Ascending aorta (tissue), 2 donors: ENCODE measurements around the gene ECT2L. TPM values are rescaled to one million over a fixed set of nuclear protein-coding genes. Genes with fewer than 3 reads are reported as not detected.

Experiments
- DNase-seq, 2 donors: peaks; one replicate each; pipeline ENCODE4 v3.0.0-alpha.2; 2019; ENCODE audit warnings: low spot score in 2 of 2
- H3K27ac ChIP-seq, 2 donors: fragments of 200-600 bp; sonication (generic); one replicate each; pipeline ENCODE4 v1.5.1; 2016 to 2017; ENCODE audit warnings: mild to moderate bottlenecking in 1 of 2
- H3K27me3 ChIP-seq: fragments of 200-600 bp; sonication (generic); one replicate; pipeline ENCODE4 v1.5.1; 2017
- H3K36me3 ChIP-seq, 2 donors: fragments of 200-600 bp; sonication (generic); one replicate each; pipeline ENCODE4 v1.5.1; 2016
- H3K4me1 ChIP-seq, 2 donors: fragments of 200-600 bp; sonication (generic); one replicate each; pipeline ENCODE4 v1.5.1; 2016 to 2017; ENCODE audit warnings: mild to moderate bottlenecking in 1 of 2
- H3K4me3 ChIP-seq, 2 donors: fragments of 200-600 bp; sonication (generic); one replicate each; pipeline ENCODE4 v1.5.1; 2016 to 2017; ENCODE audit warnings: mild to moderate bottlenecking in 1 of 2
- H3K9me3 ChIP-seq, 2 donors: fragments of 200-600 bp; sonication (generic); one replicate each; pipeline ENCODE4 v1.5.1; 2016
- intact Hi-C: fragments of 100-400 bp; cut with DNase I; formaldehyde crosslinking; loops from one replicate; pipeline ENCODE4 v1.15.1; 2023
- total RNA-seq: library from RNA; depleted of rRNA; stranded (reverse); fragments of >200 nt; gene quantifications from one replicate; pipeline ENCODE4 v1.1.0, GENCODE V29; 2016
- TF ChIP-seq, protein P1 (sequence below), 3 experiments: fragments of 200-600 bp in 2 of 3; fragments of 450-650 bp in 1 of 3; sonication (generic) in 2 of 3; IDR thresholded peaks; one replicate each; pipeline ENCODE4 v1.5.1; 2016 to 2019; ENCODE audit warnings: antibody characterized with exemption in 3 of 3, mild to moderate bottlenecking in 1 of 3, moderate library complexity in 1 of 3

The ECT2L gene
- total RNA-seq, 1 donor from 2014 or later = not detected

GRCh38 chr6:138885156-138885819, 89.4 kb downstream of the ECT2L start:
- Histone ChIP-seq H3K36me3 (no peaks in the 10 kb centered on the region), H3K27me3 (no peaks in the 10 kb centered on the region), H3K9me3 (no peaks in the 10 kb centered on the region), H3K27ac (no peak overlapping the region), H3K4me3 (no peak overlapping the region), H3K4me1 (no peaks in the 10 kb centered on the region)
- DNase-seq = no peak
- intact Hi-C loops = no loop called here
- TF ChIP-seq, protein P1, sequence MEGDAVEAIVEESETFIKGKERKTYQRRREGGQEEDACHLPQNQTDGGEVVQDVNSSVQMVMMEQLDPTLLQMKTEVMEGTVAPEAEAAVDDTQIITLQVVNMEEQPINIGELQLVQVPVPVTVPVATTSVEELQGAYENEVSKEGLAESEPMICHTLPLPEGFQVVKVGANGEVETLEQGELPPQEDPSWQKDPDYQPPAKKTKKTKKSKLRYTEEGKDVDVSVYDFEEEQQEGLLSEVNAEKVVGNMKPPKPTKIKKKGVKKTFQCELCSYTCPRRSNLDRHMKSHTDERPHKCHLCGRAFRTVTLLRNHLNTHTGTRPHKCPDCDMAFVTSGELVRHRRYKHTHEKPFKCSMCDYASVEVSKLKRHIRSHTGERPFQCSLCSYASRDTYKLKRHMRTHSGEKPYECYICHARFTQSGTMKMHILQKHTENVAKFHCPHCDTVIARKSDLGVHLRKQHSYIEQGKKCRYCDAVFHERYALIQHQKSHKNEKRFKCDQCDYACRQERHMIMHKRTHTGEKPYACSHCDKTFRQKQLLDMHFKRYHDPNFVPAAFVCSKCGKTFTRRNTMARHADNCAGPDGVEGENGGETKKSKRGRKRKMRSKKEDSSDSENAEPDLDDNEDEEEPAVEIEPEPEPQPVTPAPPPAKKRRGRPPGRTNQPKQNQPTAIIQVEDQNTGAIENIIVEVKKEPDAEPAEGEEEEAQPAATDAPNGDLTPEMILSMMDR (IDR thresholded peaks at IDR 0.05) = no peak

DNA sequence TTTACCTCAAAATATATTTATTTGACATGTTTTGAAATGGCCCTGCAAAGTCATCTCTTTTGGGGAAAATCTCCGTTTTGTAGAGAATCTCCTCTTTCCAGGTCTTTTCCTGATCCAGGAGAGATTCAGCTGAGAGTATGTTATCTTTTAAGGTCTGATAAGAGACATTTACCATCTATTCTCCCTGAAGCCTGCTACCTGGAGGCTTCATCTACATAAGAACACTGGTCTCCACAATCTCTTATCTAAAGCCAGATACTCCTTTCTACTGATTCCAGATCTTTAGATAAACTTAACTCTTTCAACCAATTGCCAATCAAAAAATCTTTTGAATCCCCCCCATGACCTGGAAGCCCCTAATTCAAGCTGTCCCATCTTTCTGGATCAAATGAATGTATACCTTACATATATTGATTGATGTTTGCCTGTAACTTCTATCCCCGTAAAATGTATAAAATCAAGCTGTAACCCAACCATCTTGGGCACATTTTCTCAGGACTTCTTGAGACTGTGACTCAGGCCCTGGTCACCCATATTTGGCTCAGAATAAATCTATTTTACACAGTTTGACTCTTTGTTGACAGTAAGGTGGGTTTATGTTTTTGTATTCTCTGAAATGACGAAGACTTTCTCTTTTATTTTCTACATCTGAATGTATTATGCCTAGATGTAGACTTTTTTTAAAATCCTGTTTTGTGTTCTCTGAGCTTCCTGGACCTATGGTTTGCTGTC, 95.5 kb downstream of the ECT2L start:
- Histone ChIP-seq H3K4me1 (no peaks in the 10 kb centered on the region), H3K4me3 (no peak overlapping the region), H3K27me3 (no peaks in the 10 kb centered on the region), H3K9me3 (no peaks in the 10 kb centered on the region), H3K27ac (no peak overlapping the region), H3K36me3 (no peaks in the 10 kb centered on the region)
- DNase-seq = no peak
- intact Hi-C loops = no loop called here
- TF ChIP-seq, protein P1 (IDR thresholded peaks at IDR 0.05) = no peak

- H3K27me3 ChIP-seq = no peaks in the 10 kb centered on the region
- intact Hi-C loops = no loop called here
Observed at GRCh38 chr6:138896104-138896756, 100.3 kb downstream of the ECT2L start.

DNA sequence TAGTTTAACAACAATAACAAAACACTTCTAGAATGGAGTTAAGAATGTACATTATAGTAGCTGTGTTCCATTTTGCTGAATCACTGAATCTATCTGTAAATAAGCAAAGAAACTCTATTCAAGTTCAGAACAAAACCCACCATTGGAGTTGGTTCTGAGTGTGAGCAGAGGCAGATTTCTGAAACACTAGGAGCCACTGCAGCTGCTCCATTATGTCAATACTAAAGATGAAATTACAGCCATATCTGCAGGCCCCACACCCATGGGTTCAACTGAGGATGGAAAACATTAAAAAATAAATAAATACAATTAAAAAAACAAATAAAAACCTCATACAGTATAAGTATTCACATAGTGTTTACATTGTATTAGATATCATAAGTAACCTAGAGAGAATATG, 101.1 kb downstream of the ECT2L start:
- Histone ChIP-seq H3K27me3 (no peaks in the 10 kb centered on the region), H3K36me3 (peaks cover 5 to 17% of the 10 kb centered on the region in 2 donors), H3K4me1 (no peaks in the 10 kb centered on the region), H3K4me3 (no peak overlapping the region), H3K27ac (no peak overlapping the region), H3K9me3 (no peaks in the 10 kb centered on the region)
- intact Hi-C loops = no loop called here
- TF ChIP-seq, protein P1 (IDR thresholded peaks at IDR 0.05) = no peak
- no peak for DNase-seq

More at GRCh38 chr6:138896104-138896756, 100.3 kb downstream of the ECT2L start:
- H3K27ac ChIP-seq = no peak overlapping the region
- TF ChIP-seq, protein P1 (IDR thresholded peaks at IDR 0.05) = no peak
- H3K4me1 ChIP-seq = no peaks in the 10 kb centered on the region
- peaks cover 5 to 9% of the 10 kb centered on the region in 2 donors for H3K36me3 ChIP-seq
- no peak for DNase-seq
- H3K4me3 ChIP-seq = no peak overlapping the region
- H3K9me3 ChIP-seq = no peaks in the 10 kb centered on the region

DNA sequence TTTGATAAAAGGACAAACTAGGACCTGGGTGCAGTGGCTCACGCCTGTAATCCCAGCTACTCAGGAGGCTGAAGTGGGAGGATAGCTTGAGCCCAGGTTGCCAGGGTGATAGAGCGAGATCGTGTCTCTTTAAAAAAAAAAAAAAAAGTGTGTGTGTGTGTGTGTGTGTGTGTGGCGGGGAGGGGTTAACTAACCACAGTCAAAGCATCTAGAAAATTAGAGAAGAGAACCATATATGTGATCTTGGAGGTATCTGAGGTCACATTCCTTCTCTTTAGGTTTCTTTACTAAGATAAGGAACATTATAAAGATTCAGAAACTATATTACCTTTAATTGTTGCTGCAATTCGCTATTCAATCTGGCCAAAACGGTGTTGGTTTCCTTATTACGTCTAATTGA, 111.3 kb downstream of the ECT2L start:
- H3K4me1 ChIP-seq = no peaks in the 10 kb centered on the region
- intact Hi-C loops = no loop called here
- peaks cover 47 to 88% of the 10 kb centered on the region in 2 donors for H3K36me3 ChIP-seq
- no peak overlapping the region for H3K4me3 ChIP-seq
- H3K27ac ChIP-seq = no peak overlapping the region
- TF ChIP-seq, protein P1 (IDR thresholded peaks at IDR 0.05) = no peak
- H3K9me3 ChIP-seq = no peaks in the 10 kb centered on the region
- DNase-seq = no peak
- no peaks in the 10 kb centered on the region for H3K27me3 ChIP-seq
